NB4 (cell line): ENCODE results near the gene RGS19.

Experiments used
- DNase-seq: peaks from one replicate; pipeline ENCODE4 v3.0.0; 2010; ENCODE audit warnings: low read depth
- H3K4me3 ChIP-seq: one replicate; pipeline ENCODE4 v1.5.1; 2011; ENCODE audit warnings: mild to moderate bottlenecking, low read depth, low read length, moderate library complexity
- CTCF ChIP-seq: IDR thresholded peaks from one replicate; pipeline ENCODE4 v1.5.1; 2012; ENCODE audit warnings: low read depth, low read length
- MAX ChIP-seq: IDR thresholded peaks from 2 replicates; pipeline ENCODE4 v1.6.1; 2011; ENCODE audit warnings: low read depth, low read length
- MYC ChIP-seq: IDR thresholded peaks from 2 replicates; pipeline ENCODE4 v1.6.1; 2011; ENCODE audit warnings: low read depth, low read length
- POLR2A ChIP-seq: IDR thresholded peaks from 2 replicates; pipeline ENCODE4 v1.6.1; 2011; ENCODE audit warnings: mild to moderate bottlenecking; ENCODE audit not compliant: insufficient read length; ENCODE audit errors: extremely low read depth

RGS19 gene

DNA sequence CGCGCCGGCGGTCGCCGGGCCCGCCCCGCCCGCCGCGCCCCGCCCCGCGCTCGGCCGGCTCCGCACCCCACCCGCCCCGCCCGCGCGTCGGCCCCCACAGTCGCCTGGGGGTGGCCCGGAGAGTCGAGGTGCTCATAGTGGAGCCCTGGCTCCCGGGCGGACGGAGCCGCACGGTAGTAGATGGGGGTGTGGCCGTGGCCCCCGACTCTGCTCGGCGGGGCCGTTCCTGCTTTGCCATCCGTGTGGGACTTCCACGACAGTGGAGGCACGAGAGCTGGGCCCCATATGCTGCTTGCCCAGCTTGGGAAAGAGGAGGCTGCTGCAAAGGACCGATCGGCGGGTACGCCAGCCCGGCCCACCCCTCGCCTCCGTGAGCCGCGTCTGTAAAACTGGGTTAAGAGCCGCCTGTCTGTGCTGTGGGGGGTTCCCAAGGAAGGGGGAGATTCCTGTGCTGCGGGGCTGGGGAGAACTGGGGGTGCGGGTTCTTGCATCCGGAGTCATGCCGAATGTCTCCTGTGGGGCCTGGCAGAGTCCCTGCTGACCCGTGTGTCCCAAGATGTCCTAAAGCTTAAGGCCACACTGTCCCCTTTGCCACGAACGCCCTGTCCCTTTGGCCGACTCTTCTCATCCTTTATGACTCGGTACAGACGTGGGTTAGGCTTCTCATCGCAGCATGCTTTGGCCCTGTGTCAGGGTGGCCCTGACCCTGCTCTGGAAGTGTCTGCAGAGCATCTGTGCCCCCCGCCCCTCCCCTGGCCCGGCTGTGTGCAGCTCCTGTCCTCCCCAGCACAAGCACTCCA is 895 bp upstream of the RGS19 start, which contains the start of gene OPRL1:
Gene OPRL1, plus strand, starts transcription at position 70 of the 800 bp plus-strand sequence. CDS start 12,639 bp downstream, outside the sequence.
- DNase-seq, result no peak
- TF ChIP-seq MAX, result no peak; the same call in none of the 2 replicates
- no peak for TF ChIP-seq CTCF
- no peak for TF ChIP-seq POLR2A
- no peak for TF ChIP-seq MYC
- H3K4me3 ChIP-seq, result peak within 1 kb of the TSS; percentile 79

- no peak for DNase-seq
- TF ChIP-seq MYC, result no peak
- TF ChIP-seq MAX, result no peak
- no peak for TF ChIP-seq CTCF
- no peak for TF ChIP-seq POLR2A
- peak overlapping the region; percentile 79 for H3K4me3 ChIP-seq
These were observed 415 bp downstream of the RGS19 start for GRCh38 chr20:64078934-64079272.

DNA sequence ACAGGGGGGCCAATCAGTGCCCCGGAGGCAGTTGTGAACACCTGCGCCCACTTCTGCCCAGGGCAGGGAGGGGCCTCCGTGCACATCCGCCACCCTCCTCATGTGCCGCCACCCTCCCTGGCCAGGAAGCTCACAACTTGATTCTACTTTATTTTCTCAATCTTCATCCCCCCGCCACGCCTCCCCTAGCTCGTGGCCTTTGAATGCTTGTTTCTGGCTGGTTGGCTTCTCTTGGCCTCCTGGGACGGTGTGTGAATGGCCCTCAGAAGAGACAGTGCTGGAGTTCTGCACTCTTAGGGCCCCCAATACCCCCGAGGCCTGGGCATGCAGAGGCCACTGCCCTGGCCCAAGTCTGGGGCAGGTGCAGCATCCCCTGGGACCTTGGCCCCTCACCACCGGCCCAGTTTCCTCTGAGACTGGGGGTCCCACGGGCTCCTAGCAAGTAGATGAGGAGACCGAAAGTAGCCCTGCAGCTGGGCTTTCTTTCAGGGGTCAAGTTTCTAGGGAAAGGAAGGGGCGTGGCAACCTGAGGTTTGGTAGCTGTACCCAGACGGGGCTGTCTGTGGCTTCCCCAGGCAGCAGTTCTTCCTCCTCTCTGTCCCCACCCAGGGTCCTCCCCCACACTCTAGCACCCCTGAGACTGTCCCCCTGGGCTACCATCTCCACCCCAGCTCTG is 1.3 kb downstream of the RGS19 start:
- no peak for TF ChIP-seq CTCF
- TF ChIP-seq MAX, result peak; percentile 65
- TF ChIP-seq POLR2A, result no peak
- TF ChIP-seq MYC, result peak; percentile 69
- peak; percentile 94 for DNase-seq
- H3K4me3 ChIP-seq, result peak overlapping the region; percentile 79

DNA sequence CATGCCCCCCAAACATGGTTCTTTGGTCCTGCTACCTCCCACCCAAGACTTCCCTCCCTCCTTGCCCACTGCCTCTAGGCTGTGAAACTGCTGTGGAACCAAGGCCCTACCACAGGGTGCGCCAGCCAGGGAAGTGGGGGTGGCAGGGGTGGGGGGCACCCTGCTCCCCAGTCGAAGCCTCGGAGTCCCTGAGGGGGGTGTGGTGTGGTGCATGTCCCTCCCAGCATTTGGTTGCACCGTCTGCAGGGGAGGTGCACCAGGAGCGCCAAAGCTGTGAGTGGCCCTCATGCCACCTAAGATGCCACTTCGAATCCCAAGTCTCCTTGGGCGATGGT is 1.8 kb downstream of the RGS19 start:
- no peak for DNase-seq
- H3K4me3 ChIP-seq, result peak overlapping the region; percentile 79
- TF ChIP-seq MYC, result no peak
- TF ChIP-seq POLR2A, result peak; percentile 36

DNA sequence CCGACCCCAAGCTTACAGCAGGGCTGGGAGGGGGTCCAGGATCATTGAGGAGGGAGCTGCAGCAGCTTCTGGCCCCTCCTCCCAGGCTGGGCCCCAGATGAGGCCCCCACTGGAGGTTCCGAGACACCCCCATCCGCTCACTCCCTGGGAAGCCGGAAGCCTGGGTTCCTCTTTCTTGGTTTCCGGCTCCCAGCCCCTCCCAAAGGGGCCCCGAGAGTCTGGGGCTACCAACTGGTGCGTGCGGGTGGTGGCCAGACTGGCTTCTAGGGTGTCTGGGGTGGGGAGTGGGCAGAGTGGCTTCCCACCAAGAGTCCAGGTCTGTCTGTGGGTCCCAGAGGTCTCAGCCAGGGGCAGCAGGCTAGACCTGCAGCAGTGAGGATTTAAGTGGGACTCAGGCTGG is 2.2 kb downstream of the RGS19 start:
- H3K4me3 ChIP-seq, result peak overlapping the region; percentile 79
- peak; percentile 94 for DNase-seq
- TF ChIP-seq POLR2A, result peak; percentile 84
- peak; percentile 54 for TF ChIP-seq MYC
- TF ChIP-seq MAX, result no peak; the same call in none of the 2 replicates

GRCh38 chr20:64076061-64076997 is 3.0 kb downstream of the RGS19 start:
- TF ChIP-seq CTCF (no peak), MAX (0 out of 2 replicates have a peak, but pooled peaks have one; percentile 13), MYC (no peak)
- no peak for DNase-seq
- peak overlapping the region; percentile 79 for H3K4me3 ChIP-seq
